ENCODE measurements around the gene OR11G2.

The OR11G2 gene

DNA sequence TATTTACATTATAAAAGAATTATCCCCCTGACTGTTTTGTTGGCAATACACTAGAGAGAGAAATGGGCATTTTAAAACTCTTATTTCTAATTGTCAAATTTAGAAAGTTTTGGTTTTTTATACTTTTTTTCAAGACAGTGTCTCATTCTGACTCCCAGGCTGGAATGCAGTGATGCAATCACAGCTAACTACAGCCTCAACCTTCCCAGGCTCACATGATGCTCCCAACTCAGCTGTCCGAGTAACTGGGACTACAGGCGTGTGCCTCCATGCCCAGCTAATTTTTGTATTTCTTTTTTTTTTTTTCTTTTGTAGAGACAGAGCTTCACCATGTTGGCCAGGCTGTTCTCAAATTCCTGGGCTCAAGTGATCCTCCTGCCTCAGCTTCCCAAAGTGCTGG, 24.5 kb downstream of the OR11G2 start:
- Histone ChIP-seq H3K27ac (ENCODE audit: low read depth, low read length) (no peak overlapping the region), H3K9me3 (ENCODE audit: control insufficient read depth, insufficient read depth, low read length) (no peaks in the 10 kb centered on the region), H3K79me2 (ENCODE audit: control insufficient read depth, low read length) (no peaks in the 10 kb centered on the region), H3K4me1 (ENCODE audit: control insufficient read depth, low read length) (no peaks in the 10 kb centered on the region), H3K9me2 (replicated peaks; ENCODE audit: control insufficient read depth, low read length) (no peaks in the 10 kb centered on the region), H3F3A (ENCODE audit: control insufficient read depth, insufficient read depth) (no peaks in the 10 kb centered on the region), H3K36me3 (ENCODE audit: control insufficient read depth, low read length) (no peaks in the 10 kb centered on the region), H3K27me3 (ENCODE audit: control insufficient read depth, low read length) (no peaks in the 10 kb centered on the region), H4K20me1 (ENCODE audit: control insufficient read depth, insufficient read depth, low read depth, low read length) (no peaks in the 10 kb centered on the region), H3K4me2 (ENCODE audit: low read length) (no peak overlapping the region), H3K4me3 (ENCODE audit: low read length) (no peak overlapping the region)
- no peak for TF ChIP-seq EZH2phosphoT487 (IDR thresholded peaks at IDR 0.05; ENCODE audit: borderline replicate concordance, low read length)
- TF ChIP-seq, protein P1, sequence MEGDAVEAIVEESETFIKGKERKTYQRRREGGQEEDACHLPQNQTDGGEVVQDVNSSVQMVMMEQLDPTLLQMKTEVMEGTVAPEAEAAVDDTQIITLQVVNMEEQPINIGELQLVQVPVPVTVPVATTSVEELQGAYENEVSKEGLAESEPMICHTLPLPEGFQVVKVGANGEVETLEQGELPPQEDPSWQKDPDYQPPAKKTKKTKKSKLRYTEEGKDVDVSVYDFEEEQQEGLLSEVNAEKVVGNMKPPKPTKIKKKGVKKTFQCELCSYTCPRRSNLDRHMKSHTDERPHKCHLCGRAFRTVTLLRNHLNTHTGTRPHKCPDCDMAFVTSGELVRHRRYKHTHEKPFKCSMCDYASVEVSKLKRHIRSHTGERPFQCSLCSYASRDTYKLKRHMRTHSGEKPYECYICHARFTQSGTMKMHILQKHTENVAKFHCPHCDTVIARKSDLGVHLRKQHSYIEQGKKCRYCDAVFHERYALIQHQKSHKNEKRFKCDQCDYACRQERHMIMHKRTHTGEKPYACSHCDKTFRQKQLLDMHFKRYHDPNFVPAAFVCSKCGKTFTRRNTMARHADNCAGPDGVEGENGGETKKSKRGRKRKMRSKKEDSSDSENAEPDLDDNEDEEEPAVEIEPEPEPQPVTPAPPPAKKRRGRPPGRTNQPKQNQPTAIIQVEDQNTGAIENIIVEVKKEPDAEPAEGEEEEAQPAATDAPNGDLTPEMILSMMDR (IDR thresholded peaks at IDR 0.05; ENCODE audit: low read depth, low read length, poor library complexity, severe bottlenecking) = no peak

GRCh38 chr14:20219033-20219432, 28.3 kb downstream of the OR11G2 start:
- no peaks in the 10 kb centered on the region for H3F3A ChIP-seq (ENCODE audit: control insufficient read depth, insufficient read depth)
- no peak for TF ChIP-seq EZH2phosphoT487 (IDR thresholded peaks at IDR 0.05; ENCODE audit: borderline replicate concordance, low read length)
- TF ChIP-seq, protein P1 (IDR thresholded peaks at IDR 0.05; ENCODE audit: low read depth, low read length, poor library complexity, severe bottlenecking) = no peak
- H3K4me3 ChIP-seq (ENCODE audit: low read length) = no peak overlapping the region

DNA sequence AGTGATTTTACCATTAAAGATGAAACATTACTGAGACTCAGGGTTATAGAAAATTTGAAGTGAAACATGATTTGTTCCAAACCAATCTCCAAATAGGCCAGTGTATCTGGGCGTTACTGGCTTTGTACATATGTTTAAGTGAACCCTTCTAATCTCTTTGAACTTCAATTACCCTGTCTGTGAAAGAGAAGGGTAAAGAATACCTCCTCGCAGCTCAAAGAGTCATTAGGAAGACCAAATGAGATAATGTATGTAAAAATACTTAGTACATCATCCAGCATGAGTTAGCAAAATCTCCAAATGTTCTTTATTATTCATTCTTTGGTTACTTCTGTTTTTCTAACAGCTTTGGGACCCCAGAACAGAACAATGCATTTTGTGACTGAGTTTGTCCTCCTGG, 32.7 kb downstream of the OR11G2 start, which contains the start of gene OR11H6:
Gene OR11H6 (plus strand): TSS at position 301 of the 400 bp plus-strand sequence. CDS start 0 bp downstream, at position 301.
- H3K4me1 ChIP-seq (ENCODE audit: control insufficient read depth, low read length) = no peaks in the 10 kb centered on the region
- H4K20me1 ChIP-seq (ENCODE audit: control insufficient read depth, insufficient read depth, low read depth, low read length) = no peaks in the 10 kb centered on the region
- TF ChIP-seq, protein P1 (IDR thresholded peaks at IDR 0.05; ENCODE audit: low read depth, low read length, poor library complexity, severe bottlenecking) = no peak
- TF ChIP-seq EZH2phosphoT487 (IDR thresholded peaks at IDR 0.05; ENCODE audit: borderline replicate concordance, low read length) = no peak
- H3K9me2 ChIP-seq (replicated peaks; ENCODE audit: control insufficient read depth, low read length) = no peaks in the 10 kb centered on the region
- no peaks in the 10 kb centered on the region for H3K9me3 ChIP-seq (ENCODE audit: control insufficient read depth, insufficient read depth, low read length)
- H3K79me2 ChIP-seq (ENCODE audit: control insufficient read depth, low read length) = no peaks in the 10 kb centered on the region
- no peak within 1 kb of the TSS for H3K27ac ChIP-seq (ENCODE audit: low read depth, low read length)
- no peaks in the 10 kb centered on the region for H3K27me3 ChIP-seq (ENCODE audit: control insufficient read depth, low read length)
- H3K4me2 ChIP-seq (ENCODE audit: low read length) = no peak within 1 kb of the TSS
- H3F3A ChIP-seq (ENCODE audit: control insufficient read depth, insufficient read depth) = no peaks in the 10 kb centered on the region
- H3K4me3 ChIP-seq (ENCODE audit: low read length) = no peak within 1 kb of the TSS
- H3K36me3 ChIP-seq (ENCODE audit: control insufficient read depth, low read length) = no peaks in the 10 kb centered on the region

More at GRCh38 chr14:20219033-20219432, 28.3 kb downstream of the OR11G2 start:
- H4K20me1 ChIP-seq (ENCODE audit: control insufficient read depth, insufficient read depth, low read depth, low read length) = no peaks in the 10 kb centered on the region
- no peaks in the 10 kb centered on the region for H3K9me2 ChIP-seq (replicated peaks; ENCODE audit: control insufficient read depth, low read length)
- H3K4me2 ChIP-seq (ENCODE audit: low read length) = no peak overlapping the region
- no peaks in the 10 kb centered on the region for H3K36me3 ChIP-seq (ENCODE audit: control insufficient read depth, low read length)
- no peaks in the 10 kb centered on the region for H3K79me2 ChIP-seq (ENCODE audit: control insufficient read depth, low read length)
- H3K9me3 ChIP-seq (ENCODE audit: control insufficient read depth, insufficient read depth, low read length) = no peaks in the 10 kb centered on the region
- H3K27ac ChIP-seq (ENCODE audit: low read depth, low read length) = no peak overlapping the region
- no peaks in the 10 kb centered on the region for H3K27me3 ChIP-seq (ENCODE audit: control insufficient read depth, low read length)
- no peaks in the 10 kb centered on the region for H3K4me1 ChIP-seq (ENCODE audit: control insufficient read depth, low read length)
